Body of pancreas (tissue), 4 donors: ENCODE measurements around the gene IP6K3.

Source experiments
- CTCF ChIP-seq, 7 experiments: fragments of 450-650 bp in 4 of 7; fragments of 200-600 bp in 3 of 7; sonication (generic) in 3 of 7; IDR thresholded peaks; one replicate each; pipeline ENCODE4 v1.5.1; 2016 to 2019; ENCODE audit warnings: antibody characterized with exemption in 7 of 7
- POLR2A ChIP-seq, 3 donors: fragments of 450-650 bp; IDR thresholded peaks; one replicate each; pipeline ENCODE4 v1.6.1; 2016; ENCODE audit warnings: antibody characterized with exemption in 3 of 3, mild to moderate bottlenecking in 2 of 3

- TF ChIP-seq CTCF (IDR thresholded peaks at IDR 0.05) (no peak), POLR2A (IDR thresholded peaks at IDR 0.05) (no peak)
These were observed 62.2 kb downstream of the IP6K3 start for GRCh38 chr6:33684428-33684896.
